T-helper 1 cell treated with Interleukin-12 subunit alpha and Interleukin-12 subunit beta and Interleukin-4 antibody, amounts not matched to agents 30 μg/mL and 1 μg/mL, for 36 hours (primary cell): ENCODE measurements around the gene IVNS1ABP.

Source experiments
- H3K27ac Mint-ChIP-seq: one replicate; pipeline ENCODE4 v1.8.0; 2021; ENCODE audit warnings: mild to moderate bottlenecking, mixed read lengths
- H3K27me3 Mint-ChIP-seq: one replicate; pipeline ENCODE4 v1.8.0; 2021; ENCODE audit warnings: low read depth, mixed read lengths
- H3K36me3 Mint-ChIP-seq: one replicate; pipeline ENCODE4 v1.8.0; 2021; ENCODE audit warnings: low read depth, mixed read lengths
- H3K4me1 Mint-ChIP-seq: one replicate; pipeline ENCODE4 v1.8.0; 2021; ENCODE audit warnings: low read depth, mixed read lengths
- H3K4me3 Mint-ChIP-seq: one replicate; pipeline ENCODE4 v1.8.0; 2021; ENCODE audit warnings: mild to moderate bottlenecking, moderate library complexity, mixed read lengths
- H3K9me3 Mint-ChIP-seq: one replicate; pipeline ENCODE4 v1.8.0; 2021; ENCODE audit warnings: mixed read lengths

IVNS1ABP gene

GRCh38 chr1:185318431-185319138, 1.5 kb upstream of the IVNS1ABP start:
- Mint-ChIP-seq H3K4me1 (peaks cover 31% of the 10 kb centered on the region), H3K4me3 (peak overlapping the region; percentile 99), H3K9me3 (no peaks in the 10 kb centered on the region), H3K27ac (peak overlapping the region; percentile 95), H3K27me3 (no peaks in the 10 kb centered on the region), H3K36me3 (peaks cover 33% of the 10 kb centered on the region)

GRCh38 chr1:185317886-185318310, 855 bp upstream of the IVNS1ABP start:
- Mint-ChIP-seq H3K27me3 (no peaks in the 10 kb centered on the region), H3K4me1 (peaks cover 38% of the 10 kb centered on the region), H3K4me3 (peak overlapping the region; percentile 99), H3K36me3 (peaks cover 38% of the 10 kb centered on the region), H3K9me3 (no peaks in the 10 kb centered on the region), H3K27ac (peak overlapping the region; percentile 95)

GRCh38 chr1:185316163-185317033, 645 bp downstream of the IVNS1ABP start:
- peak overlapping the region; percentile 95 for H3K27ac Mint-ChIP-seq
- H3K9me3 Mint-ChIP-seq = no peaks in the 10 kb centered on the region
- H3K4me3 Mint-ChIP-seq = peak overlapping the region; percentile 99
- H3K27me3 Mint-ChIP-seq = no peaks in the 10 kb centered on the region
- peaks cover 49% of the 10 kb centered on the region for H3K4me1 Mint-ChIP-seq
- peaks cover 39% of the 10 kb centered on the region for H3K36me3 Mint-ChIP-seq

GRCh38 chr1:185315445-185316071, 1.5 kb downstream of the IVNS1ABP start:
- H3K9me3 Mint-ChIP-seq = no peaks in the 10 kb centered on the region
- H3K27ac Mint-ChIP-seq = peak overlapping the region; percentile 95
- no peaks in the 10 kb centered on the region for H3K27me3 Mint-ChIP-seq
- peaks cover 37% of the 10 kb centered on the region for H3K36me3 Mint-ChIP-seq
- H3K4me3 Mint-ChIP-seq = peak overlapping the region; percentile 99
- peaks cover 49% of the 10 kb centered on the region for H3K4me1 Mint-ChIP-seq

GRCh38 chr1:185314411-185314810, 2.6 kb downstream of the IVNS1ABP start:
- peaks cover 35% of the 10 kb centered on the region for H3K36me3 Mint-ChIP-seq
- peak overlapping the region; percentile 99 for H3K4me3 Mint-ChIP-seq
- peaks cover 45% of the 10 kb centered on the region for H3K4me1 Mint-ChIP-seq
- peak overlapping the region; percentile 78 for H3K27ac Mint-ChIP-seq
- H3K9me3 Mint-ChIP-seq = no peaks in the 10 kb centered on the region
- H3K27me3 Mint-ChIP-seq = no peaks in the 10 kb centered on the region

GRCh38 chr1:185312361-185313138, 4.5 kb downstream of the IVNS1ABP start:
- Mint-ChIP-seq H3K9me3 (no peaks in the 10 kb centered on the region), H3K4me3 (peak overlapping the region; percentile 99), H3K36me3 (peaks cover 42% of the 10 kb centered on the region), H3K27me3 (no peaks in the 10 kb centered on the region), H3K4me1 (peaks cover 38% of the 10 kb centered on the region), H3K27ac (peak overlapping the region; percentile 22)

GRCh38 chr1:185311589-185312225, 5.3 kb downstream of the IVNS1ABP start:
- Mint-ChIP-seq H3K27ac (peak overlapping the region; percentile 35), H3K4me1 (peaks cover 39% of the 10 kb centered on the region), H3K9me3 (no peaks in the 10 kb centered on the region), H3K4me3 (peak overlapping the region; percentile 99), H3K27me3 (no peaks in the 10 kb centered on the region), H3K36me3 (peaks cover 49% of the 10 kb centered on the region)

- no peaks in the 10 kb centered on the region for H3K9me3 Mint-ChIP-seq
- H3K36me3 Mint-ChIP-seq = peaks cover 61% of the 10 kb centered on the region
Observed at GRCh38 chr1:185309566-185309965, 7.5 kb downstream of the IVNS1ABP start.

GRCh38 chr1:185308126-185308525, 8.9 kb downstream of the IVNS1ABP start:
- peak overlapping the region; percentile 21 for H3K4me3 Mint-ChIP-seq
- no peak overlapping the region for H3K27ac Mint-ChIP-seq
- H3K36me3 Mint-ChIP-seq = peaks cover 60% of the 10 kb centered on the region
- H3K27me3 Mint-ChIP-seq = no peaks in the 10 kb centered on the region
- peaks cover 37% of the 10 kb centered on the region for H3K4me1 Mint-ChIP-seq
- no peaks in the 10 kb centered on the region for H3K9me3 Mint-ChIP-seq

More at GRCh38 chr1:185309566-185309965, 7.5 kb downstream of the IVNS1ABP start:
- H3K27ac Mint-ChIP-seq = no peak overlapping the region
- H3K27me3 Mint-ChIP-seq = no peaks in the 10 kb centered on the region
- H3K4me3 Mint-ChIP-seq = no peak overlapping the region
- H3K4me1 Mint-ChIP-seq = peaks cover 44% of the 10 kb centered on the region

- H3K4me1 Mint-ChIP-seq = peaks cover 28% of the 10 kb centered on the region
- no peaks in the 10 kb centered on the region for H3K27me3 Mint-ChIP-seq
- H3K27ac Mint-ChIP-seq = no peak overlapping the region
- H3K36me3 Mint-ChIP-seq = peaks cover 60% of the 10 kb centered on the region
- no peak overlapping the region for H3K4me3 Mint-ChIP-seq
- H3K9me3 Mint-ChIP-seq = no peaks in the 10 kb centered on the region
Observed at GRCh38 chr1:185305419-185305818, 11.6 kb downstream of the IVNS1ABP start.

GRCh38 chr1:185300152-185300551, 16.9 kb downstream of the IVNS1ABP start:
- peaks cover 63% of the 10 kb centered on the region for H3K36me3 Mint-ChIP-seq
- H3K27ac Mint-ChIP-seq = no peak overlapping the region
- no peaks in the 10 kb centered on the region for H3K9me3 Mint-ChIP-seq
- peaks cover 23% of the 10 kb centered on the region for H3K4me1 Mint-ChIP-seq
- no peak overlapping the region for H3K4me3 Mint-ChIP-seq
- no peaks in the 10 kb centered on the region for H3K27me3 Mint-ChIP-seq

- H3K27ac Mint-ChIP-seq = no peak overlapping the region
- peaks cover 62% of the 10 kb centered on the region for H3K36me3 Mint-ChIP-seq
- H3K4me1 Mint-ChIP-seq = peaks cover 15% of the 10 kb centered on the region
- no peak overlapping the region for H3K4me3 Mint-ChIP-seq
- H3K27me3 Mint-ChIP-seq = no peaks in the 10 kb centered on the region
- H3K9me3 Mint-ChIP-seq = no peaks in the 10 kb centered on the region
Observed at GRCh38 chr1:185297982-185298381, 19.1 kb downstream of the IVNS1ABP start.

GRCh38 chr1:185295091-185295490, 22.0 kb downstream of the IVNS1ABP start:
- Mint-ChIP-seq H3K27ac (no peak overlapping the region), H3K4me1 (peaks cover 11% of the 10 kb centered on the region), H3K27me3 (no peaks in the 10 kb centered on the region), H3K36me3 (peaks cover 61% of the 10 kb centered on the region), H3K9me3 (no peaks in the 10 kb centered on the region), H3K4me3 (no peak overlapping the region)
